ENCODE results near the gene CXCL8. TPM values are rescaled to one million over a fixed set of nuclear protein-coding genes. Genes with fewer than 3 reads are reported as not detected.

Gene CXCL8
- polyA plus RNA-seq, 2 of the 4 experiments (the other 2 are of a cell fraction), result 4.4 to 57.2 TPM

DNA sequence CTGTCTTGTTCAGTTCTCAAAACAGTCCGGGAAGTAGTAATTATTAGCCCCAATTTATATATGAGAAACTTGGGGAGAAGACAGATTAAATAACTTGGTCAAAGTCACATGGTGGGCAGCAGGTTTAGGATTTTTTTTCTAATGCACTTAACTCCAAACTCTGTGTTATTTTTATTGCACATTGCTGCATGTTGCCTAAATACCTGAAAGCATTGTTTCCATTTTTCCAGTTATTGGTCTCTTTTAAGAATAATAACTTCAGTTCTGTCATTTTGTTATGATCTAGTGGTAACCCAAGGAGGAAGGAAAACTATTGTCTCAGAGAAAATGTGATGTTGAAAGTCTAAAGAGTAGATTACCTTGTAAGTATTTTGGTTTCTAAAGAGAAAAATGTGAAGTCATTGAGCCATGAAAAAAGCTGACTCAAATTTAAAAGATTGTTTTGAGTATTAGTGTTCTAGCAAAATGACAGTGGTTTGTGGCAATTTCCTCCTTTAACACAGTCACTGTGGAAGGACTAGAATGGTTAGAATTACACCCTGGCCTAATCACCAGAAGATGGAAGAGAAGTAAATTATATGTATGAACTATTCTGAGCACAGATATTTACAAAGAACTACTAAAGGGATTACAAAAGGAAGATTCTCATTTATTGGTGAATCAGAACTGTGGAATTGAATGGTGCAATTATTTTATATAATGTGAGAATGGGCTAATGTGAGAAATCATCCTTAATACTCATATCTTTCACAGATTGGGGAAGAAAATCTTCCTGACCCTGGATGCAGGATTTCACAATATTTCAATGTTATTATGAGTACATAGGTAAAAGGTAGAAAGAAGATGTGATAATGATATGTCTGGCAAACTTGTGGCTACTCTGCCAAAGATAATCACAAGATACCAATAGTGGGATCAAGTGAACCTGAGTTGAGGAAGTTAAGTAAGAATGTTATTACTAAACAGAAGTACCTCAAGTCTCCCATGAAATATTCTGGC is 21.7 kb upstream of the CXCL8 start:
- FAIRE-seq, result no peak
- peaks cover 24% of the 10 kb centered on the region for H3K4me1 ChIP-seq
- H3K4me3 ChIP-seq, result no peak overlapping the region
- H3K4me2 ChIP-seq, result no peak overlapping the region
- ATAC-seq, result no peak
- POLR2A ChIA-PET, result no interaction called here
- peak overlapping the region in 1 of 2 experiments; percentile 46; a peak in 1 of 6 replicates for H3K27ac ChIP-seq
- no peak for TF ChIP-seq TFCP2L1 (CRISPR knock-in tag; IDR thresholded peaks at IDR 0.05)
- peak; percentile 6 for TF ChIP-seq MAFK (IDR thresholded peaks at IDR 0.05; ENCODE audit: partially characterized antibody)
- no peak for DNase-seq (ENCODE audit: low read depth in 1 of 2, low spot score in 1 of 2)
- H3K9me3 ChIP-seq, result no peaks in the 10 kb centered on the region
- 90% methylated on average over 1 of the region's 1 CpG for WGBS (ENCODE audit: missing lambda C conversion rate)
- CTCF ChIA-PET, result no interaction called here

DNA sequence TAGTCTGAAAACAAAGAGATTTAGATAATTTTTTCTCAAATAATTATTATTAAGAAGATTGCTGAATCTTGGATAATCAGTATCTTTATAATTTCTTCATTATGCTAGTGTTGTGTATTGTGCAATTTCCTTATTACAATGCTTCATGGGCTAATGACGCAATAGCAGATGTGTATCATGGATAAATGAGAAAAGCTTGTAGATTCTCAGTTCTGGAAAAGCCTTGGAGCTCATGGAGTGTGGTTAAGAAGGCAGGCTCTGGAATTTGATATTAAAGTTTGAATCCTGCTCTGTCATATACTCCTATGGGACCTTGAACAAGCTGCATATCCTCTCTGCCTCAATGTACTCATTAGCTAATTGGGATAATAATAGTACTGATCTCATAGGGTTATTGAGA is 18.9 kb upstream of the CXCL8 start:
- Histone ChIP-seq H3K4me3 (no peak overlapping the region), H3K4me1 (peaks cover 33% of the 10 kb centered on the region), H3K9me3 (no peaks in the 10 kb centered on the region), H3K4me2 (peak overlapping the region; percentile 25; the same call in 1 of the 3 replicates), H3K27ac (peak overlapping the region; percentile 15 to 74; a peak in 4 of 6 replicates)
- DNase-seq (ENCODE audit: low read depth in 1 of 2, low spot score in 1 of 2) (no peak), FAIRE-seq (no peak), ATAC-seq (no peak)
- TF ChIP-seq ZSCAN20 (CRISPR knock-in tag; IDR thresholded peaks at IDR 0.05) (no peak), CEBPB (IDR thresholded peaks at IDR 0.05) (peak; percentile 81 to 83; a peak in 3 of 4 replicates), CBX8 (IDR thresholded peaks at IDR 0.05) (no peak), KDM5A (IDR thresholded peaks at IDR 0.05) (no peak)
- TF ChIP-seq, protein P1, sequence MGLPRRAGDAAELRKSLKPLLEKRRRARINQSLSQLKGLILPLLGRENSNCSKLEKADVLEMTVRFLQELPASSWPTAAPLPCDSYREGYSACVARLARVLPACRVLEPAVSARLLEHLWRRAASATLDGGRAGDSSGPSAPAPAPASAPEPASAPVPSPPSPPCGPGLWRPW (IDR thresholded peaks at IDR 0.05), result peak; percentile 43; the same call in 1 of the 2 replicates
- ChIA-PET POLR2A (interaction anchor here (1.1 kb wide), 1 partner anchor 19 kb away, joined by 3 read pairs; the partner anchor contains the start of gene CXCL8), CTCF (no interaction called here)
- WGBS (ENCODE audit: missing lambda C conversion rate), result 88% methylated on average over 1 of the region's 1 CpG

DNA sequence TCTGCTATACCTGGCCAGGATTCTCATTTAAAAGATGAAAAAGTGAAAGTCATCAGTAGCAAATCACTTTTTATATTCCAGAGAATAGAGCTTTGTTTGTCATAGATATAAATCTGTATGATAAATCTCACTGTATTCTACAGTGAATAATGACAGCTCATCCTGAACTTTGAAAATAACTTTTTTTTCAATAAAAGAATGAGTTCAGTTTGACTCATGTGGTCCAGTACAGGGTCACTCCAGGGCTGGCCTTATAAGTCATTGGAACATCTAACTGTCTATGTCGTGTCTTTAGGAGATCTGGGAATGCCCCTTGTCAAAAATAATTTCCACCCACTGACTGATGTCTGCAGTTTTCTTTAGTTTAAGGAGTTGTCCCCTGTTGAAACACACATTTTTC is 18.5 kb upstream of the CXCL8 start:
- no peaks in the 10 kb centered on the region for H3K9me3 ChIP-seq
- peaks cover 38% of the 10 kb centered on the region for H3K4me1 ChIP-seq
- H3K4me2 ChIP-seq, result peak overlapping the region; percentile 25; the same call in 1 of the 3 replicates
- FAIRE-seq (no peak), DNase-seq (ENCODE audit: low read depth in 1 of 2, low spot score in 1 of 2) (no peak), ATAC-seq (peak in 1 of 2 experiments; percentile 47; a peak in 3 of 6 replicates)
- peak overlapping the region; percentile 15 to 74; a peak in 4 of 6 replicates for H3K27ac ChIP-seq
- TF ChIP-seq CHD2 (IDR thresholded peaks at IDR 0.05; ENCODE audit: low read length, partially characterized antibody) (no peak), POLR2AphosphoS2 (conservative IDR thresholded peaks at IDR 0.05; ENCODE audit: low read length) (no peak), GATA3 (IDR thresholded peaks at IDR 0.05; ENCODE audit: borderline replicate concordance) (peak; percentile 32; the same call in 1 of the 2 replicates)
- POLR2A ChIA-PET, result interaction anchor here (1.1 kb wide), 1 partner anchor 18 kb away, joined by 3 read pairs; the partner anchor contains the start of gene CXCL8
- CTCF ChIA-PET, result no interaction called here
- H3K4me3 ChIP-seq, result no peak overlapping the region
- WGBS (ENCODE audit: missing lambda C conversion rate), result 0% methylated on average over 1 of the region's 1 CpG

- peaks cover 39% of the 10 kb centered on the region for H3K4me1 ChIP-seq
- H3K4me3 ChIP-seq, result no peak overlapping the region
- ATAC-seq (no peak), FAIRE-seq (no peak), DNase-seq (ENCODE audit: low read depth in 1 of 2, low spot score in 1 of 2) (no peak)
- no peak for TF ChIP-seq FOSB (CRISPR knock-in tag; IDR thresholded peaks at IDR 0.05)
- TF ChIP-seq SMC3 (IDR thresholded peaks at IDR 0.05), result no peak
- no peak for TF ChIP-seq HOXA7 (CRISPR knock-in tag; IDR thresholded peaks at IDR 0.05)
- no peak for TF ChIP-seq POLR2AphosphoS2 (conservative IDR thresholded peaks at IDR 0.05; ENCODE audit: low read length)
- TF ChIP-seq RCOR1 (IDR thresholded peaks at IDR 0.05; ENCODE audit: low read depth, low read length), result no peak
- no peak for TF ChIP-seq CBX8 (IDR thresholded peaks at IDR 0.05)
- TF ChIP-seq HOXB13 (CRISPR knock-in tag; IDR thresholded peaks at IDR 0.05; ENCODE audit: low read depth), result no peak
- TF ChIP-seq EHF (CRISPR knock-in tag; IDR thresholded peaks at IDR 0.05), result no peak
- no peak for TF ChIP-seq RNF2 (IDR thresholded peaks at IDR 0.05; ENCODE audit: borderline replicate concordance, low read depth)
- TF ChIP-seq, protein P2, sequence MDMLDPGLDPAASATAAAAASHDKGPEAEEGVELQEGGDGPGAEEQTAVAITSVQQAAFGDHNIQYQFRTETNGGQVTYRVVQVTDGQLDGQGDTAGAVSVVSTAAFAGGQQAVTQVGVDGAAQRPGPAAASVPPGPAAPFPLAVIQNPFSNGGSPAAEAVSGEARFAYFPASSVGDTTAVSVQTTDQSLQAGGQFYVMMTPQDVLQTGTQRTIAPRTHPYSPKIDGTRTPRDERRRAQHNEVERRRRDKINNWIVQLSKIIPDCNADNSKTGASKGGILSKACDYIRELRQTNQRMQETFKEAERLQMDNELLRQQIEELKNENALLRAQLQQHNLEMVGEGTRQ (IDR thresholded peaks at IDR 0.05), result no peak
- TF ChIP-seq ESRRA (IDR thresholded peaks at IDR 0.05; ENCODE audit: borderline replicate concordance, low read length), result no peak
- TF ChIP-seq PHF8 (IDR thresholded peaks at IDR 0.05; ENCODE audit: borderline replicate concordance, low read depth), result no peak
- no peak for TF ChIP-seq JUN (IDR thresholded peaks at IDR 0.05)
- TF ChIP-seq TFCP2L1 (CRISPR knock-in tag; IDR thresholded peaks at IDR 0.05), result no peak
- TF ChIP-seq, protein P3, sequence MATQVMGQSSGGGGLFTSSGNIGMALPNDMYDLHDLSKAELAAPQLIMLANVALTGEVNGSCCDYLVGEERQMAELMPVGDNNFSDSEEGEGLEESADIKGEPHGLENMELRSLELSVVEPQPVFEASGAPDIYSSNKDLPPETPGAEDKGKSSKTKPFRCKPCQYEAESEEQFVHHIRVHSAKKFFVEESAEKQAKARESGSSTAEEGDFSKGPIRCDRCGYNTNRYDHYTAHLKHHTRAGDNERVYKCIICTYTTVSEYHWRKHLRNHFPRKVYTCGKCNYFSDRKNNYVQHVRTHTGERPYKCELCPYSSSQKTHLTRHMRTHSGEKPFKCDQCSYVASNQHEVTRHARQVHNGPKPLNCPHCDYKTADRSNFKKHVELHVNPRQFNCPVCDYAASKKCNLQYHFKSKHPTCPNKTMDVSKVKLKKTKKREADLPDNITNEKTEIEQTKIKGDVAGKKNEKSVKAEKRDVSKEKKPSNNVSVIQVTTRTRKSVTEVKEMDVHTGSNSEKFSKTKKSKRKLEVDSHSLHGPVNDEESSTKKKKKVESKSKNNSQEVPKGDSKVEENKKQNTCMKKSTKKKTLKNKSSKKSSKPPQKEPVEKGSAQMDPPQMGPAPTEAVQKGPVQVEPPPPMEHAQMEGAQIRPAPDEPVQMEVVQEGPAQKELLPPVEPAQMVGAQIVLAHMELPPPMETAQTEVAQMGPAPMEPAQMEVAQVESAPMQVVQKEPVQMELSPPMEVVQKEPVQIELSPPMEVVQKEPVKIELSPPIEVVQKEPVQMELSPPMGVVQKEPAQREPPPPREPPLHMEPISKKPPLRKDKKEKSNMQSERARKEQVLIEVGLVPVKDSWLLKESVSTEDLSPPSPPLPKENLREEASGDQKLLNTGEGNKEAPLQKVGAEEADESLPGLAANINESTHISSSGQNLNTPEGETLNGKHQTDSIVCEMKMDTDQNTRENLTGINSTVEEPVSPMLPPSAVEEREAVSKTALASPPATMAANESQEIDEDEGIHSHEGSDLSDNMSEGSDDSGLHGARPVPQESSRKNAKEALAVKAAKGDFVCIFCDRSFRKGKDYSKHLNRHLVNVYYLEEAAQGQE (IDR thresholded peaks at IDR 0.05), result no peak
- no peak for TF ChIP-seq RFX5 (IDR thresholded peaks at IDR 0.05)
- TF ChIP-seq HOXB5 (CRISPR knock-in tag; IDR thresholded peaks at IDR 0.05), result no peak
- TF ChIP-seq CEBPB (IDR thresholded peaks at IDR 0.05), result no peak
- TF ChIP-seq CBX2 (IDR thresholded peaks at IDR 0.05; ENCODE audit: borderline replicate concordance, low read depth), result no peak
- CTCF ChIA-PET, result interaction anchor here (1.0 kb wide), 1 partner anchor 11 kb away, joined by 4 read pairs; no protein-coding TSS in a partner anchor
- 56% methylated on average over 4 of the region's 4 CpGs for WGBS (ENCODE audit: missing lambda C conversion rate)
- peak overlapping the region; percentile 18; the same call in 2 of the 3 replicates for H3K4me2 ChIP-seq
- POLR2A ChIA-PET, result no interaction called here
- no peaks in the 10 kb centered on the region for H3K9me3 ChIP-seq
- peak overlapping the region in 1 of 2 experiments; percentile 74; a peak in 4 of 6 replicates for H3K27ac ChIP-seq
These were observed 17.3 kb upstream of the CXCL8 start for GRCh38 chr4:73723023-73723422.

Measured in A549 (cell line).